ENCODE results near the gene GPR22. TPM values are rescaled to one million over a fixed set of nuclear protein-coding genes. Genes with fewer than 3 reads are reported as not detected.

Gene GPR22
- total RNA-seq, 1 donor from 2014 or later, result not detected

DNA sequence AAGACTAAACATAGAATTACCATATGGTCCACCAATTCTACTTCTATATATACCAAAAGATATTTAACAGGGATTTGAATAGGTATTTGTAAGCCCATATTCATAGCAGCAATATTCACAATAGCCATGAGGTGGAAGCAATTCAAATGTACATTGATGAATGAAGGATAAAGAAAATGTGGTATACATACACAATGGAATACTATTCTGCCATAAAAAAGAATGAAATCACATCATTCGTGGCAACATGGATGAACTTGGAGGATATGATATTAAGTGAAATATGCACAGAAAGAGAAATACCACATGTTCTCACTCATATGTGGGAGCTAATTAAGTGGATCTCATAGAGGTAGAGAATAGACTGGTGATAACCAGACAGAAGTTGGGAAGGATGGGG, 34.1 kb upstream of the GPR22 start:
- TF ChIP-seq CTCF (IDR thresholded peaks at IDR 0.05), result no peak
- Mint-ChIP-seq H3K4me3 (ENCODE audit: unreplicated experiment) (no peak overlapping the region), H3K4me1 (ENCODE audit: unreplicated experiment) (peaks cover 4% of the 10 kb centered on the region), H3K36me3 (ENCODE audit: unreplicated experiment) (peaks cover 9% of the 10 kb centered on the region), H3K9me3 (ENCODE audit: unreplicated experiment) (peaks cover 11% of the 10 kb centered on the region), H3K27ac (ENCODE audit: unreplicated experiment) (no peak overlapping the region), H3K27me3 (ENCODE audit: unreplicated experiment) (no peaks in the 10 kb centered on the region)
- no peak for DNase-seq (ENCODE audit: extremely low spot score, unreplicated experiment)

- TF ChIP-seq CTCF (IDR thresholded peaks at IDR 0.05), result no peak
- Mint-ChIP-seq H3K4me1 (ENCODE audit: unreplicated experiment) (peaks cover 4% of the 10 kb centered on the region), H3K9me3 (ENCODE audit: unreplicated experiment) (peaks cover 5% of the 10 kb centered on the region), H3K27me3 (ENCODE audit: unreplicated experiment) (no peaks in the 10 kb centered on the region), H3K36me3 (ENCODE audit: unreplicated experiment) (peaks cover 3% of the 10 kb centered on the region), H3K4me3 (ENCODE audit: unreplicated experiment) (no peak overlapping the region), H3K27ac (ENCODE audit: unreplicated experiment) (no peak overlapping the region)
- no peak for DNase-seq (ENCODE audit: extremely low spot score, unreplicated experiment)
Observed at GRCh38 chr7:107439025-107439424, 30.8 kb upstream of the GPR22 start.

GRCh38 chr7:107441581-107442422, 28.1 kb upstream of the GPR22 start:
- Mint-ChIP-seq H3K9me3 (ENCODE audit: unreplicated experiment) (no peaks in the 10 kb centered on the region), H3K27ac (ENCODE audit: unreplicated experiment) (no peak overlapping the region), H3K27me3 (ENCODE audit: unreplicated experiment) (no peaks in the 10 kb centered on the region), H3K36me3 (ENCODE audit: unreplicated experiment) (no peaks in the 10 kb centered on the region), H3K4me3 (ENCODE audit: unreplicated experiment) (no peak overlapping the region), H3K4me1 (ENCODE audit: unreplicated experiment) (peaks cover 4% of the 10 kb centered on the region)
- no peak for DNase-seq (ENCODE audit: extremely low spot score, unreplicated experiment)
- TF ChIP-seq CTCF (IDR thresholded peaks at IDR 0.05), result no peak

- H3K27ac Mint-ChIP-seq (ENCODE audit: unreplicated experiment), result no peak overlapping the region
- no peak for TF ChIP-seq CTCF (IDR thresholded peaks at IDR 0.05)
- H3K36me3 Mint-ChIP-seq (ENCODE audit: unreplicated experiment), result no peaks in the 10 kb centered on the region
- H3K4me1 Mint-ChIP-seq (ENCODE audit: unreplicated experiment), result peaks cover 4% of the 10 kb centered on the region
- no peak overlapping the region for H3K4me3 Mint-ChIP-seq (ENCODE audit: unreplicated experiment)
- DNase-seq (ENCODE audit: extremely low spot score, unreplicated experiment), result no peak
- no peaks in the 10 kb centered on the region for H3K9me3 Mint-ChIP-seq (ENCODE audit: unreplicated experiment)
- H3K27me3 Mint-ChIP-seq (ENCODE audit: unreplicated experiment), result no peaks in the 10 kb centered on the region
Observed at GRCh38 chr7:107442678-107443077, 27.2 kb upstream of the GPR22 start.

DNA sequence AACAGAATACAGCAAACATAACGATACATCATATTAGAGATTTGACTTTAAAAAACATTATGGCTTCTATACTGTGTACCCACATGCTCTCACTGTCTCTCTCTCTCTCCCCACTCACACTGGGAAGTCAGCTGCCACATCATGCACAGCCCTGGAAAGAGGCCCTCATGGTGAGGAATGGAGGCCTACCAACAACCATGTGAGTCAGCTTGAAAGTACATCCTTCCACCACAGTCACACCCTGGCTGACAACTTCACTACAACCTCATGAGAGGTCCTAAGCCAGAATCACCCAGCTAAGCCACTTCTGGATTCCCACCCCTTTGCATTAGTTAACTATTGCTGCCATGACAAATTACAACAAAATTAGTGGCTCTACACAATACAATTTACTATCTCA, 23.3 kb upstream of the GPR22 start:
- DNase-seq (ENCODE audit: extremely low spot score, unreplicated experiment), result no peak
- no peak for TF ChIP-seq CTCF (IDR thresholded peaks at IDR 0.05)
- Mint-ChIP-seq H3K27me3 (ENCODE audit: unreplicated experiment) (no peaks in the 10 kb centered on the region), H3K36me3 (ENCODE audit: unreplicated experiment) (peaks cover 2% of the 10 kb centered on the region), H3K4me1 (ENCODE audit: unreplicated experiment) (peaks cover 2% of the 10 kb centered on the region), H3K4me3 (ENCODE audit: unreplicated experiment) (no peak overlapping the region), H3K9me3 (ENCODE audit: unreplicated experiment) (no peaks in the 10 kb centered on the region), H3K27ac (ENCODE audit: unreplicated experiment) (no peak overlapping the region)
